SK-N-SH treated with all-trans-retinoic acid at 6 μM for 48 hours (cell line): ENCODE measurements around the gene RTP3.

Experiments
- ARNTL ChIP-seq: fragments of 450-650 bp; formaldehyde crosslinking; IDR thresholded peaks from 2 replicates; pipeline ENCODE4 v1.5.0; 2020; ENCODE audit warnings: low read depth, mild to moderate bottlenecking, moderate library complexity, borderline replicate concordance
- GLIS3 ChIP-seq: fragments of 250-450 bp; sonication (Bioruptor Pico); IDR thresholded peaks from 2 replicates; pipeline ENCODE4 v1.5.0; 2020; ENCODE audit warnings: mild to moderate bottlenecking, moderate library complexity
- OSR1 ChIP-seq: fragments of 250-450 bp; sonication (Bioruptor Pico); IDR thresholded peaks from 2 replicates; pipeline ENCODE4 v1.8.0; 2022; ENCODE audit warnings: moderate library complexity, mild to moderate bottlenecking, inconsistent platforms
- ZFP30 ChIP-seq: fragments of 450-650 bp; formaldehyde crosslinking; IDR thresholded peaks from 2 replicates; pipeline ENCODE4 v1.5.0; 2022; ENCODE audit warnings: mild to moderate bottlenecking, moderate library complexity
- ZNF70 ChIP-seq: fragments of 450-650 bp; formaldehyde crosslinking; IDR thresholded peaks from 2 replicates; pipeline ENCODE4 v1.5.0; 2020; ENCODE audit warnings: mild to moderate bottlenecking, moderate library complexity
- TF ChIP-seq, protein P1 (sequence below): fragments of 250-450 bp; sonication (Bioruptor Pico); IDR thresholded peaks from 2 replicates; pipeline ENCODE4 v1.5.0; 2020; ENCODE audit warnings: mild to moderate bottlenecking, moderate library complexity

DNA sequence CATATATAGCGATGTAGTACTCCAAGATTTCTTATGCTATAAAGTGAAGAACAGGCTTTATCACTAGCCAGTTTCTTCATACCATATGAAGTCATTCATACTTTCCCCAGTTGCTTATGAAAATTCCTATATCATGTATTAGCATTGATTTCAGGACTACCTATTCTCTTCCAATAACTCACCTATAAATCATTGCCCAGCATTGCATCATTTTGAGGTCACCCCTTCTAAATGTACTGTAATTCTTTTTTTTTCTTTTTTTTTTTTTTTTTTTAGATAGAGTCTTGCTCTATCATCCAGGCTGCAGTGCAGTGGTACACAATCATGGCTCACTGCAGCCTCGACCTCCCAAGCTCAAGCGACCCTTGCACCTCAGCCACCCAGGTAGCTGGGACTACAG is 27.1 kb downstream of the RTP3 start:
- TF ChIP-seq ARNTL (CRISPR knock-in tag) (no peak), OSR1 (no peak), GLIS3 (CRISPR knock-in tag) (no peak), ZNF70 (CRISPR knock-in tag) (no peak), ZFP30 (CRISPR knock-in tag) (no peak)
- TF ChIP-seq, protein P1, sequence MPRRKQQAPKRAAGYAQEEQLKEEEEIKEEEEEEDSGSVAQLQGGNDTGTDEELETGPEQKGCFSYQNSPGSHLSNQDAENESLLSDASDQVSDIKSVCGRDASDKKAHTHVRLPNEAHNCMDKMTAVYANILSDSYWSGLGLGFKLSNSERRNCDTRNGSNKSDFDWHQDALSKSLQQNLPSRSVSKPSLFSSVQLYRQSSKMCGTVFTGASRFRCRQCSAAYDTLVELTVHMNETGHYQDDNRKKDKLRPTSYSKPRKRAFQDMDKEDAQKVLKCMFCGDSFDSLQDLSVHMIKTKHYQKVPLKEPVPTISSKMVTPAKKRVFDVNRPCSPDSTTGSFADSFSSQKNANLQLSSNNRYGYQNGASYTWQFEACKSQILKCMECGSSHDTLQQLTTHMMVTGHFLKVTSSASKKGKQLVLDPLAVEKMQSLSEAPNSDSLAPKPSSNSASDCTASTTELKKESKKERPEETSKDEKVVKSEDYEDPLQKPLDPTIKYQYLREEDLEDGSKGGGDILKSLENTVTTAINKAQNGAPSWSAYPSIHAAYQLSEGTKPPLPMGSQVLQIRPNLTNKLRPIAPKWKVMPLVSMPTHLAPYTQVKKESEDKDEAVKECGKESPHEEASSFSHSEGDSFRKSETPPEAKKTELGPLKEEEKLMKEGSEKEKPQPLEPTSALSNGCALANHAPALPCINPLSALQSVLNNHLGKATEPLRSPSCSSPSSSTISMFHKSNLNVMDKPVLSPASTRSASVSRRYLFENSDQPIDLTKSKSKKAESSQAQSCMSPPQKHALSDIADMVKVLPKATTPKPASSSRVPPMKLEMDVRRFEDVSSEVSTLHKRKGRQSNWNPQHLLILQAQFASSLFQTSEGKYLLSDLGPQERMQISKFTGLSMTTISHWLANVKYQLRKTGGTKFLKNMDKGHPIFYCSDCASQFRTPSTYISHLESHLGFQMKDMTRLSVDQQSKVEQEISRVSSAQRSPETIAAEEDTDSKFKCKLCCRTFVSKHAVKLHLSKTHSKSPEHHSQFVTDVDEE (CRISPR knock-in tag) = no peak
